Measurements from ENCODE around the gene PIGK. TPM values are rescaled to one million over a fixed set of nuclear protein-coding genes. Genes with fewer than 3 reads are reported as not detected.

Gene PIGK
- total and polyA plus RNA-seq, 10 of the 15 experiments (the other 5 are each of a cell fraction or from before 2014, with no cell fraction given) = 9.1 to 27.4 (median 16.9) TPM

- TF ChIP-seq NKRF (conservative IDR thresholded peaks at IDR 0.05) (peak; percentile 77), RELA (IDR thresholded peaks at IDR 0.05; ENCODE audit: borderline replicate concordance, partially characterized antibody) (peak; percentile 45), RAD21 (IDR thresholded peaks at IDR 0.05; ENCODE audit: insufficient read depth, low read depth, low read length) (no peak), NBN (IDR thresholded peaks at IDR 0.05) (0 out of 2 replicates have a peak, but pooled peaks have one; percentile 31), PKNOX1 (IDR thresholded peaks at IDR 0.05) (peak; percentile 59), PML (IDR thresholded peaks at IDR 0.05; ENCODE audit: low read length) (peak; percentile 68; the same call in 1 of the 2 replicates), CHD2 (IDR thresholded peaks at IDR 0.05; ENCODE audit: borderline replicate concordance, low read depth, low read length) (0 out of 2 replicates have a peak, but pooled peaks have one; percentile 42), BMI1 (IDR thresholded peaks at IDR 0.05; ENCODE audit: borderline replicate concordance) (no peak), HCFC1 (IDR thresholded peaks at IDR 0.05; ENCODE audit: low read length) (0 out of 2 replicates have a peak, but pooled peaks have one; percentile 49), ZNF207 (IDR thresholded peaks at IDR 0.05; ENCODE audit: borderline replicate concordance) (peak; percentile 55; the same call in 1 of the 2 replicates), NFIC (IDR thresholded peaks at IDR 0.05; ENCODE audit: low read depth, low read length) (no peak; the same call in 1 of the 2 replicates), CBFB (IDR thresholded peaks at IDR 0.05; ENCODE audit: low read depth) (peak; percentile 91), CREB1 (IDR thresholded peaks at IDR 0.05; ENCODE audit: low read depth) (no peak), RUNX3 (IDR thresholded peaks at IDR 0.05; ENCODE audit: low read length) (peak; percentile 95), SIN3A (IDR thresholded peaks at IDR 0.05; ENCODE audit: low read depth, low read length) (peak; percentile 82; the same call in 1 of the 2 replicates), ASH2L (IDR thresholded peaks at IDR 0.05; ENCODE audit: borderline replicate concordance, low read depth) (0 out of 2 replicates have a peak, but pooled peaks have one; percentile 35), POLR2AphosphoS5 (IDR thresholded peaks at IDR 0.05; ENCODE audit: low read length) (peak; percentile 81), FOS (IDR thresholded peaks at IDR 0.05; ENCODE audit: borderline replicate concordance, extremely low read depth, insufficient read length) (no peak), POLR2A (IDR thresholded peaks at IDR 0.05; ENCODE audit: low read depth, low read length) (peak; percentile 96)
These were observed at the start of gene PIGK (continued) for GRCh38 chr1:77219166-77219887.

Data from GM12878 (cell line).